Stimulated activated CD4-positive, alpha-beta T cell treated with anti-CD3 and anti-CD28 coated beads, Interleukin-12 subunit alpha, Interleukin-12 subunit beta, amount 100 ng/mL, for 4 hours (primary cell): ENCODE measurements around the gene HOXD8.

ENCODE experiments used
- DNase-seq: peaks from one replicate; pipeline ENCODE4 v3.0.0-alpha.2; 2020

The HOXD8 gene

DNA sequence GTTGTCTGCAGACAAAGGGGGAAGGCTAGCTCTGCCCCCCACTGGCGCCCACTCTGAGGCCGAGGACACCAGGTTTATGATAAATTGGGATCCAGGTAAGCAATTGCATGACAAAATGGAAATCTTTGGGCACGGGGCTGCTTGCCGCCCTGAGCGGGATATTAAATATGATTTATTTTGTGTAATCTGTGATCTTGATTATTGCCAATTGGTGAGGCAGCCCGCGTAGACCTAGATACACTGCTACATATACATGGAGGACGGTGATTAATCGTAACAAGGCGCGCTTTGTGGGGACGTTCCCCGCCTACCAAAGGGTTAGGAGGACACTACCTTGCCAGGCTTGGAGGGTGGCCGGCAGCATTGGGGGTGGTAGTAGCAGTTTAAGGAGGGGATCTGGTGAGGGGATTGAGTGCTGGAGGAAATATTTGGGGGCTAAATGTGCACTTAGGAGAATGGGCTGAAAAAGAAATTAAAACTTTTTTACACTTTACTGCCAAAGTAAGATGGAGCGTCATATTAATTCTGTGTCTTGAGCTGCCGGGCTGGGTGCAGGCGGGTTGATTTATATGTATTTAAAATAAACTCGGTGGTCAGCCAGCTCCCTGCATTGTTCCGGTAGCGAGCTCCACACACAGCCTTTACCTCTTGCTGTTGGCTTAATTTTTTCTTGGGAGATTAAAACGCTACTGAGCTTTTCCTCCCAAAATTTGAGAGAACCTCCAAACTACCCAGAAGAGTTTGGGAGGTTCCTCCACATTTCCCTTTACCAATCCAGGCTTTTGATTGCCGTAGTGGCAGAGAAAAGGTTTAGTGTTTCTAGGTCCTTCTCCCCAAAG lies 31.7 kb downstream of the HOXD8 start:
- no peak for DNase-seq

DNA sequence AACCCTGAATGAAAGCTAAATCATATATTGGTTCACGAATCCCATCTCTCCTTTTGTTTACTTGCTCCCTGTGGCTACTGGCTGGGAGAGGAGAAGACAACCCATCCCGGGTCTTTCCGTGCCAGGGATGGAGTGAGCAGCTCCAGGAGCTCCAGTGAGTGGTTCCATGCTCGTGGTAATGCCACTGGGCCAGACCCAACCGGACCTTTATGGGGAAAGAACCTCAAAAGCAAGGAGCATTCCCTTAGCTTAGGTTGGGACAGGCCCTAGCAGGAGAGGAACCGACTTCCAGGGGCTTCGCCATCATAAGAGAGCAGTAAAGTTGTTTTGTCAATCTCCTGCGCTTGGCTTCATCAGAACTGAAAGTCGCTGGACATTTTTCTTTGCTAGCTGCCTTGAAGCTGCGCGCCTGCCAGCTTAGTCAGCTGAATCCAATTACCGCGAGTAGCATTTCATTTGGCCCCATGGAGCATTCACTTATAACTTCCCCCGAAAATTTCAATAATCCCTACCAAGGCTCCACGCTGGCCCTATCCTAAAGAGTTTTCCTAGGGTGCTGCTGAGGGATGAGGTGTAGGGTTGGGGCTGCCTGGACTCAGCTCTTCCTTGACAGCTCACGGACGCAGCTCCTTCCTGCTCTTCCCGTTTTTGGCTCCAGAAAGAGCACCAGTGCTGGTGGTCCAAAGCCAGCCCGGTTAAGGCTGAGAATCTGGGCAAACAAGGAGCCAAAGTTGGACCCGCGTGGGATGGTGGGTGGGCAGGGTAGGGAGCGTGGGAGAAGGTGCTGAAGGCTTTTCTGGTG lies 32.5 kb downstream of the HOXD8 start:
- DNase-seq: no peak

DNA sequence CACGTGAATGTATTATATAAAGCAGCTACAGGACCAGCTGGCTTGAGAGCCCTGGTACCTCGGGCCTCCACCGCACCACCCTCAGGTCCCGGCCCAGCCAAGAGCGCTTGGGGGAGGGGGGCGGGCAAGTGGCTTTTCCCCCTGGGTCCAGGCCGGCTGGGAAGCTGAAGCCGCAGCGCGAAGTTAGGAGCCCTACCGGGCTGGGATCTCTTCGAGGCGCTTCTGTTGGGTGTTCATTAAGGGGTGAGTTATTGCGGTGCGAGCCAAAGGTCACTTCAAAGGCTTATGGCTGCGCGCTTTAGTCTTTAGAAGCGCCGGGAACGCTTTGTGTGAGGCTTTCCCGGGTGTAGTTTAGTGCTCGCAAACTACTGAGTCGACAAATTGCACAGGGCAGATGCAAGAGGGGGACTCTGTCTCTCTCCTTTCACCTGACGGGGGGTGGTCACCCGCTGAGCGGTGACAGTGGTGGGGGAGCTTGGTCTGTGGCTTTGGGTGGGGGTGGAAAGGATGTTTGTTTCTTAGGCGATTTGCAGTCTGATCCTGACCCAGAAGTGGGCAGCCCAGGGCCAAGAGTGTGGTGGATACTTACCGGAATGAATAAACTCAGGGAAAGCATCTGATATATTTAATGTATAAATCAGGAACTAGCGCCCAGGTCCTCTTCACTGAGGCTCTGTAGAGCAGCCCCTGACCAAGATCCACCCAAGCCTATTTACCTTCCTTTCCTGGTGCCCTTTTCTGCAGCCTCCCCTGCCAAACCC lies 33.6 kb downstream of the HOXD8 start:
- no peak for DNase-seq

DNA sequence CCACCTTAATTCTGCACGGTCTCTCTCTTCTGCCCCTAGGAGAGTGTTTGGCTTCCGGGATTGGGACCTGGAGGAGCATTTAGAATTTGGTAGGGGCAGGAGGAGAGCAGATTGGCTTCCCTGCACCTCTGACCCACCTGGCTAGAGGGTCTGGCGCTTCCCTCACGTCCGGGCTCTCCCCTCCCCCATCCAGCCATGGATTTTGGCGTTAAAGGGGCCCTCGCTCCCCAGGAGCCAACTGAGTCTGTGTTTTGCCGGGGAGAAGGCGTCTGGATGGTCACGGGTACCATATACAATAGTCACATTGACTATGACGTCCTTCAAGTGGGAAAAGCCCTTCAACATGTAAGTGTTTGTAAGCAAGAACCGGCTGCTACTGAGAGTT lies 34.2 kb downstream of the HOXD8 start:
- DNase-seq: no peak

DNA sequence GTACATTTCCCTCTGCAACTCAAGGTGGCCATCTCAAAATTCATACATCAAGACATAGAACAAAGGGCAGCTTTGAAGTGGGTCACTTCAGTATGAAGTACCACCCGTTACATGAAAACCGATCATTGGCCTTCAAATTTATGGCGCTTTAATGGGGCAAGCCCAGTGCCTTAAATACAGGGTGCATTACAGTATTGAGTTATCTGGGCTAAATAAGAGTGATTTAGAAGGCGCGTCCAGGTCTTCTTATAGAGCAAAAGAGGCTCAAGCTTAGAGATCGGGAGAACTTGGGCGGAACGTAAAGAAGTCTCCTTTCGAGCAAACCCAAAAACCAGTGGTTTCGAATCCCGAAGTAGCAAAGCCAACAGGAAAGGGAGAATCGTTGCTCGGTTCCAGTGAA lies 34.7 kb downstream of the HOXD8 start:
- no peak for DNase-seq

DNA sequence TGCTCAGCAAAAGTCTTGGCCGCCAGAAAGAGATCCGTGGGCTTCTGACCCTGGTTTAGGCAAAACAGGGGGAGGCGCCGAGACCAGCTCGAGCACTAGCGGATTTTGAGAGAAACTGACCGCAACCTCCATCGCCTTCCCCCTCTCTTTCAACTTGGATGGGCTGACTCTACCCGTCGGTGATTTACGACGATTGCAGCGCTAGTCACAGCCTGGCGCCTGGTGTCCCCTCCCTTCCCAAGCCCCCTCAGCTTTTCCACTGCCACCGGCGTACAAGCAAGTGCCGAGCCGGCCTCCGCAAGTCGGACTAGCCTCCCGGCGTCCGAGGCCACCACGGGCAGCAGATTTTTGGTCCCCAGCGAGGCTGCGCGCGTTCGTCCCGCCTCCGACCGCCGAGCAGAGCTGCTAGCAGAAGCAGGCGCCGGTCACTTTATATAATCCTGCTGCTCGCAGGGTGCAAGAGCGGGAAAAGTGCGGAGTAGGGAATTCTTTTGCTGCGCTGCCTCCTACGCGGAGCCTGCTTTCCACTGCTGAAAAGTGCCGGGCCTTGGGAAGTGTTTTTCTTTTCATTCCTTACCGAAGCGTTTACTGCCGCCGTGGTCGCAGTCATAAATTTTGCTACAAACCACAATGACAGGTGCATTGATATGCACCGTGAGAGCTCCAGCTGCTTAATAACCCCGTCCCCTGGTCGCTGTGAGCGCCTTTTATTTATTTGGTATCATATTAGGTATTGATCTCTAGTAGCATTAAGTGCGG lies 35.3 kb downstream of the HOXD8 start:
- no peak for DNase-seq

DNA sequence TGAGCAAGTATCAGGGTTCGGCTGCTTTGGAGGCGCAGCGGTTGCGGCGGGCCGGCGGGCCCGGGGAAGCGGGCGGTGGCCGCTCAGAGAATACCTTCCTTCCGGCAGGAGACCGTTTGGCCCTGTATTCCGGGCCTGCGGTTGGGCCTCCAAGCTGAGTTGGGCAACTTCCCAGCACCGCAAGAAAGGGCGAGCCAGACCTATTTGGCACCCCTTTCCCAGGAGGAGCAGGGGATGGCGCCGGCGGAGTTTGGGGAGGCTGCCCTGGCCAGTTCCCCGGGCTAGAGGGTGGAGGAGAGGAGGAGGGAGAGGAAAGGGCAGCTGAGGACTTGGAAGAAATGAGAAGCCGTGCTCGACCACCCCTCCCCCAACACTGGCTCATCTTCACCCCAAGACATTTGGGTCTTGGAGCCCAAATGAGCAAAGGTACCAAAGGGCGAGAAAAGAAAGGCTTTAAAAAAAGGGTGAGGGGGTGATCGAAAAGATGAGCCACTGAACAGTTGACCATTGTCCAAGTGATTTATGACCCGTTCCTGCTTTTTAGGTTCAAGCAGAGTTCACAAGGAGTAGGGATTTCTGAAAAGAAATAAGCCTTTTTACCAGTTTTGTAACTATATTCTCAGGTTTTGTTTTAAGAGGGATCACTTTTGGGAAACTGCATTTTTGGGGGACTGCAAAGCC lies 36.0 kb downstream of the HOXD8 start:
- DNase-seq: no peak

DNA sequence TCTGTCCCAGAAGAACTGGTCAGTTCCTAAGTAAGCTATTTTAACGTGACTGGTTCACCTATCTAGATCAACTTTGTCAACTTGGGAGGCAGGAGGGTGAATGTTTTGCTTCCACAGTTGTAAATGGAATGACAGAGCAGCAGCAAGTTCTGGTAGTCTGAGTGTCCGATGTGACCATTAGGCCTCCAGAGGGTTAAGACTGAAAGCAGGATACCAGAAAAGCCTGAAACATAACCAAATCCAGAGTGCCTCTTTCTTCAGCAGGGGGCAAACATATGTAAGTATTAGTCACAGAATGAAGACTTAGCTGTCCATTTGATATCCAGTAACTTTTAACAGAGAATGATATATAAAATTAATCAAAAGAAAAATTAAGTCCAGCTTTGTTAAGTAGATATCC lies 36.8 kb downstream of the HOXD8 start:
- no peak for DNase-seq

DNA sequence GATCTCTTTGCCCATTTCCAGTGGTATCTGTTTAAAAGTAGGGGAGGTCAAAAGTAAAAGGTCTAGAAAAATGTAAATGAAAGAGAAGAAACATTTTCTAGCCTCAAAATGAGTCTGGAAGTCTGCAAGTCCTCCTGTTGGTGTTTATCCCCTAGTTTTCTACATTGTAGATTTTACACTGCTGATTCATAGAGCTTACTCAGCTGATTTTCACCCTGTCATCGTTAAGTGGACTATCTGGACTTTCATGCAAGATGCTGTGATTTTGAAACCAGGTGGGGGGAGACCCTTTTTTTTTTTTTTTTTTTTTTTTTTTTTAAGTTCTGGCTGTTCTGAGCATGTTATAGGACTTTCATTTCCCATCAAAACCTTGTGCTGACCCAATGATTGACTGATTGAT lies 37.9 kb downstream of the HOXD8 start:
- DNase-seq: no peak

DNA sequence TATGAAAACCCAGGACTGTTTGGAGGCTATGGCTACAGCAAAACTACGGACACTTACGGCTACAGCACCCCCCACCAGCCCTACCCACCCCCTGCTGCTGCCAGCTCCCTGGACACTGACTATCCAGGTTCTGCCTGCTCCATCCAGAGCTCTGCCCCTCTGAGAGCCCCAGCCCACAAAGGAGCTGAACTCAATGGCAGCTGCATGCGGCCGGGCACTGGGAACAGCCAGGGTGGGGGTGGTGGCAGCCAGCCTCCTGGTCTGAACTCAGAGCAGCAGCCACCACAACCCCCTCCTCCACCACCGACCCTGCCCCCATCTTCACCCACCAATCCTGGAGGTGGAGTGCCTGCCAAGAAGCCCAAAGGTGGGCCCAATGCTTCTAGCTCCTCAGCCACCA lies 39.7 kb downstream of the HOXD8 start:
- DNase-seq: no peak

DNA sequence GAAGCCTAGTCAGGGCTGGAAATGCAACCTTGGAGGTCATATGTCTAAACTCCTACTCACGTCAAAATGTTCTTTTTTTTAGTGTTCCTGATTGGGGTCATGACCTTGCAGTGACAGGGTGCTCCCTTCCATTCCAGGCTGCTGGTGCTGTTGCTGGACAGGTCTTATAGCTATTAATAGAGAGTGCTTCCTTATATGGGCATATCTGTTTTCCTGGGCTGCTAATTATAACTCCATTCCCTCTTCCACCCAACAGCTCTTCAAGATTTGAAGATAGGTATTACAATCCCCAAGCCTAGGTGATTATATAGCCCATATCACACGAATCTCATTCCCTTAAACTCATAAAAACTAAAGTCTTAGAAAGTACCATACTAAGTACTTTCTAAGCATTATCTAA lies 40.2 kb downstream of the HOXD8 start:
- no peak for DNase-seq

DNA sequence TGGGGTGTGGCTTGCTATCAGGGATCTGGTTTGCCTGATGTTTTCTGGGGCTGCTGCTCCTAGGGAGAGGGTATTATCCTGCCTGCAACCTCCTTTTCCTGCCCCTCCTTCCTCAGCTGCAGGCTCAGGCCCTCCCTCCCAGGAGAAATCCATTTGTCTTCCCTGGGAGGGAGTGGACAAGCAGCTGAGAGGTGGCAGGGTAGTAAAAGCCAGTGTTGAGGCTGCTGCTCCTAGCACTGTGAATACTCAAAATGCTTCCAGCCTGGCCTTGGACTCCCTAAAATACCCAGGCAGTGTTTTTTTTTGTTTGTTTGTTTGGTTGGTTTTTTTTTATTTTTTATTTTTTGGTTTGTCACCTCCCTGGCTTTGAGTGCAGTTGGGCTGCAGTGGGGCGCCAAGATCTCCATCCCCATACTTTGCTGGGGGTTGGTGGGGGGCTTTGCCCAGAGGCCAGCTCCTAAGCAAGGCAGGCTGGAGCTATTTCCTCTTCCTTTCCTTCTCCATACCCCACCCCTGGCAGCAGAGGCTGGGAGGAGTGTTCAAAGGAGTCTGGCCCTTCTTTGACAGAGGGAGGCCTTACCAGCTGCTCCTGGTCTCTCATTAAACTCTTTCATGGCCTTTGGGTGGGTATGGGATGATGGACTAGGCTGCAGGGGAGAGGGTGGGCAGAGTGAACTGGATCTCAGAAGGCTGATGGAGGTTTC lies 41.2 kb downstream of the HOXD8 start:
- DNase-seq: no peak

DNA sequence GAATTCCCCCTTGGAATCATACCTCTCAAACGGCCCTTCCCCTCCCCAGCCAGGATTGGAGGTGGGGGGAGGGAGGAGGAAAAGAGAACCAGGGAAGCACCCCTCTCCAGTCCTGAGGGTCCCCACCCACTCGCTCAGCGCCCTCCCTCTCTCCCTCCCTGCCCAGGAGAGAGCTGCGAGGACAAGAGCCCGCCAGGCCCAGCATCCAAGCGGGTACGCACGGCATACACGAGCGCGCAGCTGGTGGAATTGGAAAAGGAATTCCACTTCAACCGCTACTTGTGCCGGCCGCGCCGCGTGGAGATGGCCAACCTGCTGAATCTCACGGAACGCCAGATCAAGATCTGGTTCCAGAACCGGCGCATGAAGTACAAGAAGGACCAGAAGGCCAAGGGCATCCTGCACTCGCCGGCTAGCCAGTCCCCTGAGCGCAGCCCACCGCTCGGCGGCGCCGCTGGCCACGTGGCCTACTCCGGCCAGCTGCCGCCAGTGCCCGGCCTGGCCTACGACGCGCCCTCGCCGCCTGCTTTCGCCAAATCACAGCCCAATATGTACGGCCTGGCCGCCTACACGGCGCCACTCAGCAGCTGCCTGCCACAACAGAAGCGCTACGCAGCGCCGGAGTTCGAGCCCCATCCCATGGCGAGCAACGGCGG lies 42.0 kb downstream of the HOXD8 start:
- DNase-seq: no peak

DNA sequence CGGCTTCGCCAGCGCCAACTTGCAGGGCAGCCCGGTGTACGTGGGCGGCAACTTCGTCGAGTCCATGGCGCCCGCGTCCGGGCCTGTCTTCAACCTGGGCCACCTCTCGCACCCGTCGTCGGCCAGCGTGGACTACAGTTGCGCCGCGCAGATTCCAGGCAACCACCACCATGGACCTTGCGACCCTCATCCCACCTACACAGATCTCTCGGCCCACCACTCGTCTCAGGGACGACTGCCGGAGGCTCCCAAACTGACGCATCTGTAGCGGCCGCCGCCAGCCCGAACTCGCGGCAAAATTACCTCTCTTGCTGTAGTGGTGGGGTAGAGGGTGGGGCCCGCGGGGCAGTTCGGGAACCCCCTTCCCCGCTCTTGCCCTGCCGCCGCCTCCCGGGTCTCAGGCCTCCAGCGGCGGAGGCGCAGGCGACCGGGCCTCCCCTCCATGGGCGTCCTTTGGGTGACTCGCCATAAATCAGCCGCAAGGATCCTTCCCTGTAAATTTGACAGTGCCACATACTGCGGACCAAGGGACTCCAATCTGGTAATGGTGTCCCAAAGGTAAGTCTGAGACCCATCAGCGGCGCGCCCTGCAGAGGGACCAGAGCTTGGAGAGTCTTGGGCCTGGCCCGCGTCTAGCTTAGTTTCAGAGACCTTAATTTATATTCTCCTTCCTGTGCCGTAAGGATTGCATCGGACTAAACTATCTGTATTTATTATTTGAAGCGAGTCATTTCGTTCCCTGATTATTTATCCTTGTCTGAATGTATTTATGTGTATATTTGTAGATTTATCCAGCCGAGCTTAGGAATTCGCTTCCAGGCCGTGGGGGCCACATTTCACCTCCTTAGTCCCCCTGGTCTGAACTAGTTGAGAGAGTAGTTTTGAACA lies 42.7 kb downstream of the HOXD8 start:
- DNase-seq: no peak

DNA sequence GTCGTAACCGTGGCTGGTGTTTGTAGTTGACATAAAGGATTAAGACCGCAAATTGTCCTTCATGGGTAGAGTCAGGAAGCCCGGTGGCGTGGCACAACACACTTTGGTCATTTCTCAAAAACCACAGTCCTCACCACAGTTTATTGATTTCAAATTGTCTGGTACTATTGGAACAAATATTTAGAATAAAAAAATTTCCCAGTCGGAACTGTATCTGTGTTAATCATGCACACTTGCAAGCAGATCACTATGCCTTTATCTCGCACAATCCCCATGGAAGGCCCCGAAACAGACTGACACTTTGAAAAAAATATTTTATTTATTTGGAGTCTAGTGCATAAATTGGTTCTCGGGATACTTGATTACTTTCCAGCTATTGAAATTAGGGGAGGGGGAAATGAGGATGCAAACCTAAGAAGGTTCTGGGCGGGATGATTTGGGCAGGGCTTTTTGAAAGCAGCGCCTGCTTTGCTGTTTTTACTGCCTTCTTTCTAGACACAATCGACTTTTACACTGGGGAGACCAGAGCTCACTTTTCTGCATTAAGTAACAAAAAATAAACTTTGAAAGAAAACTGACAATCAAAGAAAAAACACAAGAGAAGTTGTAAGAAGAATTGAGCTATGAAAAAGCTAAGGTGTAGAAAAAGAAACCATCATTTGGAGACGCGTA lies 43.5 kb downstream of the HOXD8 start:
- DNase-seq: no peak

DNA sequence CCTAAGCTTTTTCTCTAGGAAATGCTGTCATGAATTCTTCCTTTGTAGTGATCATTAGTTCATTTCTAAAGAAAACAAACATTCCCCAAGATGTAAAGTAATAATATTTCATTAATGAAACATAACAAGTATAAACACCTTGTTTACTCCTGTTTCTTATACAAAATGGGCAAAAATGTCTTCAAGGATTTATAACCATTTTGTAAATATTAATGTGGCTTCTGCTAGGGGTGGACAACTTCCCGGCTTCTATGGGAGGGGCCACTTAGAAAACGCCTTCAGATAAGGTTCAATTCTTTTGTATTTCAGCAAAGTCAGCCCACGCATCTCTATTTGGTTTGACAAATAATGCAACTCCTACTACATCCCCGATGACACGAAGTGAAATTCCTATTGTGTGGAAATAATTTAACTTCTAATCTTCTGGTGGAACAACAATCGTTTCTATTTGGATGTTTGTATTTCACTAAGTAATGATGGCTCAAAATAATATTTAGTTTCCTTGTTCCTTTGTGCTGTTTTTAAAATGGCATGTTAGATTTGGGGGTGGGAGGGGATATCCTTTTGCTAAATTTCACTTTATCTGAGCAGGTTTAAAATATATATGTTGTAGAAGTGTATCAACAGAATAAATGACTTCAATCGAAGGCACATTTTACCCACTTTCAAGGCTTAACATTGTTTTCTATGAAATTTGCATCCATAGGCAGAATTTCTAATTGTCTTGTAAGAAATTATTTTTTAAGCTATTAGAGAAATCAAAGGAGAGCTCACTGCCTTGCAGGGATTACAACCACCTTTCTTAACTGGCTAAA lies 44.3 kb downstream of the HOXD8 start:
- DNase-seq: no peak

DNA sequence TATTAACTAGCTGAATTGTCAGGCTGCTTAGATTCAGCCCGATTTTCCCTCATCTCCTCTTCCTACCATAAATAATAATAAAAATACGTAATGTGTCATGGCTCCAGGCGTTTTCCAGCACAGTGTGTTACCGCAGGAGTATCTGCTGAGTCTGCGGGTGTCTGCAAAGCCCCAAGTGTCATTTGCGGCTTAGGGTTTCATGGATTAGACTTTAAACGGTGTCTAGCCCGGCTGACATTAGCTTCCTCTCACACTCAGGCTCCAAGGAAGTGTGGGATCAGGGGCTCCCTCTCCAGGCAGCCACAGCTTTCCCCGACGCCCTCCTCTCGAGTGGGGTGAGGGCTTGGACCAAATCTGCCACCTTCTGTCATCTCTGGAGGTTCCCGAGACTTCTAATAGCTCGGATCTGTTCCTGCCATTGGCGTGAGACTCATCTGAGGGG lies 44.9 kb downstream of the HOXD8 start:
- no peak for DNase-seq
